HCT116 (cell line): ENCODE results near the gene SMARCAL1. TPM values are rescaled to one million over a fixed set of nuclear protein-coding genes. Genes with fewer than 3 reads are reported as not detected.

Experiments
- ATAC-seq: fragments of 200-7000 bp; cut with Tn5 transposase; 2 replicates; pipeline ENCODE4 v1.9.1; 2020; ENCODE audit warnings: mild to moderate bottlenecking, moderate library complexity
- BruUV-seq: library from RNA; stranded (reverse); fragments of 400-500 nt; replicated peaks from 2 replicates; lab custom pipeline; 2021; lab: Mats Ljungman, UMichigan
- CTCF ChIA-PET: fragments of 300-600 bp; sonication (Branson Sonifier 250); formaldehyde crosslinking; loops from one replicate; lab custom pipeline; 2021; ENCODE audit warnings: antibody characterized with exemption; lab: Charles Lee
- POLR2A ChIA-PET: fragments of 300-600, 350-600 bp; sonication (Branson Sonifier 250); formaldehyde crosslinking; loops from one replicate; lab custom pipeline; 2021; ENCODE audit warnings: antibody characterized with exemption; lab: Charles Lee
- RAD21 ChIA-PET, 2 experiments: fragments of 300-600 bp; sonication (Branson Sonifier 250); formaldehyde crosslinking; loops; one replicate each; lab custom pipeline; 2023; ENCODE audit warnings: low total read pairs in 2 of 2; ENCODE audit not compliant: uncharacterized antibody in 2 of 2, unreplicated experiment in 2 of 2, low non-redundant PET in 1 of 2; lab: Charles Lee
- DNase-seq: peaks from one replicate; pipeline ENCODE4 v3.0.0-alpha.2; 2010; ENCODE audit warnings: low read depth, low spot score
- H2AFZ ChIP-seq: fragments of 200-600 bp; shearing (Covaris generic), sonication (generic); 2 replicates; pipeline ENCODE4 v1.6.1; 2017; ENCODE audit warnings: low read depth, mixed run types, mixed read lengths, antibody characterized with exemption, low read length; ENCODE audit not compliant: poor library complexity, severe bottlenecking
- H3K27ac ChIP-seq: 2 replicates; pipeline ENCODE4 v1.5.1; 2012; ENCODE audit warnings: low read depth, low read length
- H3K27me3 ChIP-seq: fragments of 200-600 bp; sonication (generic); 2 replicates; pipeline ENCODE4 v1.6.1; 2016; ENCODE audit warnings: mixed run types, low read length, mixed read lengths; ENCODE audit not compliant: insufficient read depth
- H3K36me3 ChIP-seq, 2 experiments: fragments of 200-500 bp in 1 of 2; fragments of 200-600 bp in 1 of 2; sonication (Bioruptor generic) in 1 of 2; sonication (generic) in 1 of 2; 2 replicates each; pipeline versions ENCODE4 v1.5.1 to v1.6.1; 2014 to 2016; ENCODE audit warnings: low read length in 2 of 2, inconsistent platforms in 1 of 2, mixed read lengths in 1 of 2, mixed run types in 1 of 2; ENCODE audit not compliant: insufficient read depth in 2 of 2, control insufficient read depth in 1 of 2
- H3K4me1 ChIP-seq, 2 experiments: fragments of 200-600 bp in 1 of 2; sonication (generic) in 1 of 2; 2 replicates each; pipeline versions ENCODE4 v1.5.1 to v1.6.1; 2012 to 2017; ENCODE audit warnings: low read length in 2 of 2, inconsistent platforms in 1 of 2, mild to moderate bottlenecking in 1 of 2, mixed read lengths in 1 of 2, mixed run types in 1 of 2, moderate library complexity in 1 of 2; ENCODE audit not compliant: insufficient read depth in 2 of 2, control insufficient read depth in 1 of 2
- H3K4me2 ChIP-seq: fragments of 200-600 bp; sonication (generic); 2 replicates; pipeline ENCODE4 v1.6.1; 2017; ENCODE audit warnings: mixed run types, low read length, mixed read lengths
- H3K4me3 ChIP-seq, 2 experiments: fragments of 200-600 bp in 1 of 2; sonication (generic) in 1 of 2; replicated peaks in 1 of 2; 2 replicates each; pipeline ENCODE4 v1.5.1; 2011 to 2016; ENCODE audit warnings: low read length in 2 of 2, control low read depth in 1 of 2, low read depth in 1 of 2, mild to moderate bottlenecking in 1 of 2, mixed read lengths in 1 of 2, mixed run types in 1 of 2
- H3K79me2 ChIP-seq: fragments of 200-600 bp; sonication (generic); 2 replicates; pipeline ENCODE4 v1.6.1; 2017; ENCODE audit warnings: mild to moderate bottlenecking, mixed run types, low read length, moderate library complexity, mixed read lengths; ENCODE audit not compliant: insufficient read depth
- H3K9ac ChIP-seq: fragments of 200-600 bp; sonication (generic); 2 replicates; pipeline ENCODE4 v1.6.1; 2016; ENCODE audit warnings: low read length, mixed read lengths
- H3K9me2 ChIP-seq: fragments of 200-600 bp; sonication (generic), shearing (Covaris generic); 2 replicates; pipeline ENCODE4 v1.6.1; 2017; ENCODE audit warnings: mixed run types, mild to moderate bottlenecking, moderate library complexity; ENCODE audit not compliant: insufficient read depth
- H3K9me3 ChIP-seq, 2 experiments: fragments of 200-500 bp in 1 of 2; fragments of 200-600 bp in 1 of 2; sonication (Bioruptor generic) in 1 of 2; sonication (generic) in 1 of 2; 2 replicates each; pipeline ENCODE4 v1.6.1; 2014 to 2017; ENCODE audit warnings: low read length in 2 of 2, mixed read lengths in 2 of 2, inconsistent platforms in 1 of 2, low read depth in 1 of 2, mild to moderate bottlenecking in 1 of 2, mixed run types in 1 of 2, moderate library complexity in 1 of 2; ENCODE audit not compliant: control insufficient read depth in 1 of 2, insufficient read depth in 1 of 2
- H4K20me1 ChIP-seq: fragments of 200-600 bp; sonication (generic), shearing (Covaris generic); 2 replicates; pipeline ENCODE4 v1.6.1; 2017; ENCODE audit warnings: mixed run types, mild to moderate bottlenecking, moderate library complexity; ENCODE audit not compliant: insufficient read depth
- ATF3 ChIP-seq: IDR thresholded peaks from 2 replicates; pipeline ENCODE4 v1.6.1; 2012
- CEBPB ChIP-seq: IDR thresholded peaks from 2 replicates; pipeline ENCODE4 v1.6.1; 2012; ENCODE audit warnings: low read depth
- CTCF ChIP-seq, 3 experiments: fragments of 200-600 bp in 1 of 3; sonication (generic) in 1 of 3; IDR thresholded peaks in 2 of 3; conservative IDR thresholded peaks in 1 of 3; 2 replicates each; pipeline ENCODE4 v1.5.1; 2012 to 2017; ENCODE audit warnings: low read depth in 2 of 3, low read length in 2 of 3, antibody characterized with exemption in 1 of 3, borderline replicate concordance in 1 of 3, control low read depth in 1 of 3, mild to moderate bottlenecking in 1 of 3, mixed read lengths in 1 of 3, mixed run types in 1 of 3, moderate library complexity in 1 of 3; ENCODE audit not compliant: insufficient read depth in 1 of 3
- EGR1 ChIP-seq: IDR thresholded peaks from 2 replicates; pipeline ENCODE4 v1.6.1; 2012; ENCODE audit warnings: low read depth
- ELF1 ChIP-seq: IDR thresholded peaks from 2 replicates; pipeline ENCODE4 v1.6.1; 2012; ENCODE audit warnings: low read depth, borderline replicate concordance
- EZH2 ChIP-seq: fragments of 200-600 bp; sonication (generic); IDR thresholded peaks from 2 replicates; pipeline ENCODE4 v1.6.1; 2017; ENCODE audit warnings: antibody characterized with exemption, mixed run types
- JUND ChIP-seq: IDR thresholded peaks from 2 replicates; pipeline ENCODE4 v1.6.1; 2012
- MAX ChIP-seq: IDR thresholded peaks from 2 replicates; pipeline ENCODE4 v1.6.1; 2012
- POLR2A ChIP-seq: IDR thresholded peaks from 2 replicates; pipeline ENCODE4 v1.7.0; 2011; ENCODE audit warnings: borderline replicate concordance; ENCODE audit not compliant: insufficient read depth, insufficient read length; ENCODE audit errors: extremely low read depth
- POLR2AphosphoS5 ChIP-seq: IDR thresholded peaks from 2 replicates; pipeline ENCODE4 v1.6.1; 2011; ENCODE audit warnings: mild to moderate bottlenecking, low read depth, low read length, moderate library complexity
- RAD21 ChIP-seq: IDR thresholded peaks from 2 replicates; pipeline ENCODE4 v1.6.1; 2012; ENCODE audit warnings: low read depth, mild to moderate bottlenecking
- REST ChIP-seq: IDR thresholded peaks from 2 replicates; pipeline ENCODE4 v1.6.1; 2012; ENCODE audit warnings: low read depth
- SIN3A ChIP-seq: IDR thresholded peaks from 2 replicates; pipeline ENCODE4 v1.6.1; 2012; ENCODE audit warnings: low read depth
- SP1 ChIP-seq: IDR thresholded peaks from 2 replicates; pipeline ENCODE4 v1.6.1; 2012; ENCODE audit warnings: low read depth
- SRF ChIP-seq: IDR thresholded peaks from 2 replicates; pipeline ENCODE4 v1.6.1; 2012; ENCODE audit warnings: low read depth
- TCF7L2 ChIP-seq: IDR thresholded peaks from 2 replicates; pipeline ENCODE4 v1.7.0; 2011; ENCODE audit warnings: borderline replicate concordance, inconsistent platforms; ENCODE audit not compliant: insufficient read depth, insufficient read length; ENCODE audit errors: extremely low read depth
- YY1 ChIP-seq: IDR thresholded peaks from 2 replicates; pipeline ENCODE4 v1.6.1; 2011; ENCODE audit warnings: low read length, low read depth, moderate library complexity, mild to moderate bottlenecking; ENCODE audit not compliant: insufficient replicate concordance; ENCODE audit errors: extremely low read depth
- ZBTB33 ChIP-seq: IDR thresholded peaks from 2 replicates; pipeline ENCODE4 v1.6.1; 2011; ENCODE audit warnings: mild to moderate bottlenecking, low read length, moderate library complexity; ENCODE audit not compliant: insufficient replicate concordance; ENCODE audit errors: extremely low read depth
- ZFX ChIP-seq: fragments of 450-650 bp; IDR thresholded peaks from 2 replicates; pipeline ENCODE4 v1.6.1; 2017
- ZNF274 ChIP-seq: fragments of 200-500 bp; sonication (Bioruptor generic); IDR thresholded peaks from 2 replicates; pipeline ENCODE4 v1.6.1; 2014; ENCODE audit warnings: mild to moderate bottlenecking, low read depth, low read length, inconsistent platforms
- intact Hi-C: fragments of 100-400 bp; cut with micrococcal nuclease; formaldehyde crosslinking; loops from 2 replicates; pipeline ENCODE4 v1.10.0; 2022
- total RNA-seq: library from RNA; stranded (reverse); gene quantifications from one replicate; pipeline ENCODE4 v1.2.1, GENCODE V29; 2021; ENCODE audit not compliant: unreplicated experiment

SMARCAL1 gene
- total RNA-seq, 1 experiment from 2014 or later: 18.0 TPM

GRCh38 chr2:216516730-216517350, 104.6 kb downstream of the SMARCAL1 start:
- H3K9ac ChIP-seq: no peak overlapping the region
- no peaks in the 10 kb centered on the region for H3K9me2 ChIP-seq
- no peak overlapping the region for H3K4me2 ChIP-seq
- no peaks in the 10 kb centered on the region for H3K79me2 ChIP-seq
- ChIA-PET CTCF (interaction anchor here (1.4 to 6.4 kb wide), 2 partner anchors 148 to 994 kb away, joined by 5 to 142 read pairs; no protein-coding TSS in a partner anchor), POLR2A (no interaction called here), RAD21 (no interaction called here)
- BruUV-seq: no TSS peak
- peak; percentile 35 for DNase-seq
- no peaks in the 10 kb centered on the region for H3K4me1 ChIP-seq
- no peaks in the 10 kb centered on the region for H4K20me1 ChIP-seq
- H3K27ac ChIP-seq: no peak overlapping the region
- H2AFZ ChIP-seq: no peak overlapping the region
- H3K4me3 ChIP-seq: no peak overlapping the region
- H3K27me3 ChIP-seq: no peaks in the 10 kb centered on the region
- H3K36me3 ChIP-seq: peaks cover 0 to 2% of the 10 kb centered on the region in 2 experiments; a peak in 1 of 4 replicates
- intact Hi-C loops: loop anchor here (5.0 kb wide), 1 partner anchor 1195 kb away; no protein-coding TSS in a partner anchor
- H3K9me3 ChIP-seq: no peaks in the 10 kb centered on the region
- peak; percentile 70 for ATAC-seq
- TF ChIP-seq EZH2 (no peak), CEBPB (no peak), ZBTB33 (no peak), ATF3 (no peak), SP1 (no peak), ZNF274 (no peak), POLR2A (no peak), CTCF (IDR thresholded peaks at IDR 0.05 in 2 of 3, conservative IDR thresholded peaks at IDR 0.05 in 1 of 3; ENCODE audit: borderline replicate concordance in 1 of 3, insufficient read depth in 1 of 3, low read depth in 2 of 3, low read length in 2 of 3) (peak; percentile 76 to 92 (median 80)), EGR1 (0 out of 2 replicates have a peak, but pooled peaks have one; percentile 21), REST (no peak), SRF (no peak), POLR2AphosphoS5 (no peak), YY1 (no peak), RAD21 (peak; percentile 92), JUND (no peak), MAX (no peak), SIN3A (peak; percentile 38; the same call in 1 of the 2 replicates), ELF1 (no peak), TCF7L2 (no peak), ZFX (no peak)
